ENCODE measurements around the gene MRPL46.

Gene MRPL46

DNA sequence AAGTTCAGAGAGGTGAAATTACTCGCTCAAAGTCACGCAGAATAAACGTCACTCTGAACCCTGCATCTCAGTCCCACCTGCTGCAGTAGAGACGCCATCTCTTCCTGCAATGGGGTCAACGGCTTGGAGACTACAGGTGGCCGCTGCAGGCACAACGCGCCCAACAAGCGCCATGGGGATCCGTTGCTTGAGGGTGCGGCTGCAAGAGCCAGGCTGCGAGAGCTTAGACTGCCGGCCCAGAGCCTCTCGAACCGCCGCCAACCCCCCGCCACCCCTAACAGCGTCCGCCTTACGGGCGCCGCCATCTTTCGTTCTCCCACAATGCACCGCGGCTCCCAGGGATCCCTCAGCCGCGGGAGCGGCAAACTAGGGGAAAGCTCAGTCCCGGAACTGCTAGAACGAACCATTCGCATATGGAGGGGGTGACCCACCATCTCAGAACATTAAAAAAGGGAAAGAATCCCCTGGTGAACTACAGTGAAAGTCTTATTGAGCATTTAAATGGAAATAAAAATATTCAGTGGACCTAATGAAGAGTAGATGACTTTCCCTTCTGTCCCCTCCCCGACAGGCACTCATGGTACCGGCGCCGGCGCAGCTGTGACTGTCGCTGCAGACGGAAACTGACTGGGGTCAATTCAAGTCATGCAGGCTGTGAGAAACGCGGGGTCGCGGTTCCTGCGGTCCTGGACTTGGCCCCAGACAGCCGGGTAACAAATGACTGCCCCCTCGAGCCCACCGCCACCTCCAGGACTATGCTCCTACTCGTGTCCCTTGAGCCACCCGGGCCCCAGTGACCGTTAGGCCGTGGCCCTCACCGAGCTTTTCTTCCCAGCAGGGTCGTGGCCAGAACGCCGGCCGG lies at the start of gene MRPL46, which contains the start of gene MRPS11:
TSS of gene MRPL46 (minus strand) at position 316 of the 862 bp plus-strand sequence. CDS start at position 305, 11 bp downstream.
TSS of gene MRPS11 (plus strand) at position 636 of the 862 bp plus-strand sequence. CDS start at position 646, 10 bp downstream.
- DNase-seq (ENCODE audit: low spot score), result peak; percentile 94

GRCh38 chr15:88513195-88513594 lies 46.0 kb upstream of the MRPL46 start:
- DNase-seq (ENCODE audit: low spot score), result no peak

DNA sequence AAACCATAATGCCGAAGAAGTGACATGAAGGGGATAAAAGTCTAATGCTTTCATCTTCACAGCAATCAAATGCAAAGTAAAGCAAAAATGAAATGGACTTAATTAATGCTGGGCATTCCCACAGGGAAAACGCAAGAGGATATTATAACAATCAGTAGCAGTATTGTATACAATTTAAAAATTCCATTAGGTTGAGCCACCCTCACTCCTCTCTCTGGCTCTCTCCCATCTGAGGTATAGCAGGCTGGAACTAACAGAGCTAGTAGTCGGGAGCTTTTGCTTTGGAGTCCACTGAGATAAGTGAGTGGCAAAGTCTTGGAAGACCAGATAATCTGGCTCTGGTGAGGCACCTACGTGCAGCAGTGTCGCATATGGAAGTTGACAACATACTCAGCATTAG lies 45.4 kb upstream of the MRPL46 start:
- DNase-seq (ENCODE audit: low spot score), result no peak

- no peak for DNase-seq (ENCODE audit: low spot score)
These were observed 44.9 kb upstream of the MRPL46 start for GRCh38 chr15:88512078-88512477.

DNA sequence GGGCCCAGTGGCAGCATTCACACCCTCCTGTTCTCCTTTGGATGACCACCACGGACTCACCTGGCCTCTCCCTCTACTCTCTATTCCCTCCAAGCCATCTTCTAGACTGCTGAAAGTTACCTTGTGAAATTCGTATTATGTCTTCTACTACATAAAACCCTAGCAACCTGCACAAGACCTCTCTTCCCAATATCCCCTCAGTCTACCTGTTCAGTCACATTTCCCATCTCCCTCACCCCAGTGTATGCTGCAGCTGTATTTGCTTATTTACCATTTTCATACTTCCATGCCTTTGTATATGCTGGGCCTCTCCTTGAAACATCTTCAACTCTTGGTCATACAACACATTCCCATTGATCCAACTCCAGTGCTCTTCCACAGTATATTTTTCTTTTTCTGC lies 44.0 kb upstream of the MRPL46 start:
- no peak for DNase-seq (ENCODE audit: low spot score)

DNA sequence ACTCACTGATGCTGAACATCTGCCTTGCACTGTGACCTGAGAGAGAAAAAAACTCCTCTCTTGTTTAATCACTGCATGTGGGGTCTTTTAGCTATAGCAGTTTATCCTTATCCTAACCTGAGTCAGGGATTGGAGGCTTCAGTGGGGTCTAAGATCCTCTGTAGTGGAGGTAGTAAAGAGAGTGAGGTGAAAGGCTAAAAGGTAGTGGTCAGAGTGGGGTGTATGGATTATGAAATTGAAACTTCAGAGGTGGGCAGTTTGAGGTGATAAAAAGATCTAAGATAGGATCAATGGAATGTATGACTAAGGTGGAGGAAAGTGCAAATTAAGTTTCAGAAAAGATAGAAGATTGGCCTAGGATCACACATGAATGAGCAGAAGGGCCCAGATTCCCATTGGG lies 42.8 kb upstream of the MRPL46 start:
- DNase-seq (ENCODE audit: low spot score), result no peak

- no peak for DNase-seq (ENCODE audit: low spot score)
These were observed 42.1 kb upstream of the MRPL46 start for GRCh38 chr15:88509321-88509720.

DNA sequence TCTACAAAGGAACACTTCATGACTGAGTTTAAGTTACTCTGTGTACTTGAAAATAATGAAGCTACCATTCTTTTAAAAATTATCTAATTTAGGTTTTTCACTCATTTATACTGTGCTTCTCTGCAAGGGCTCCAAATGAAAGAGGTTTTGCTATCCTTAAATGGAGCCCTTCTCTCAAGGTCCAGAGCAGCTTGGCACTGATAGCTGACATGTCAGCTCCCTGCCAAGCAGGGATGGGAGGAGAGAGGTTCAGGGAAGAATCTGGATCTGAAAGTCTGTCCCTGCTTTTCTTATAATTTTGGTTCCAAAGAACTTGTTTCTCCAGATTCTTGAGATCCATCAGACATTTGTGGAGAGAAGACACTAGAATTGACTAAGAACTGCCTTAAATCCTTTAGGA lies 39.4 kb upstream of the MRPL46 start:
- no peak for DNase-seq (ENCODE audit: low spot score)

DNA sequence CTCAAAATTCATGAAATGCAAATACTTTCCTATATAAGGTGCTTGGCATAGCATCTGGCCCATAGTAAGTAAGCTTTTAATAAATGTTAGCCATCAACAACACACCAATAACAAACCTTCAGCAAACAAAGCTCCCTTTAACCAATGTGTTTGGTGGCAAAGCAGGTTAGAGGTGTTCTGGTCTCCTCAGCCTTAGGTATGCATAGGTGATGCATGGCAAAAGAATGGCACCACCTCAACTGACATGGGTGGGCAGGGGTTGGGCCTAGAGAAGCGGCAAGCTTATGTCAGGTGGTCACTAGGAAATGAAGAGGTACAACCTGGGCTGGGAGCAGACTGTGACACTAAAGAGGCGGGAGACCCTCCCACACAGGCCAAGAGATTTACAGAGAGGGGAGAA lies 38.5 kb upstream of the MRPL46 start:
- no peak for DNase-seq (ENCODE audit: low spot score)

DNA sequence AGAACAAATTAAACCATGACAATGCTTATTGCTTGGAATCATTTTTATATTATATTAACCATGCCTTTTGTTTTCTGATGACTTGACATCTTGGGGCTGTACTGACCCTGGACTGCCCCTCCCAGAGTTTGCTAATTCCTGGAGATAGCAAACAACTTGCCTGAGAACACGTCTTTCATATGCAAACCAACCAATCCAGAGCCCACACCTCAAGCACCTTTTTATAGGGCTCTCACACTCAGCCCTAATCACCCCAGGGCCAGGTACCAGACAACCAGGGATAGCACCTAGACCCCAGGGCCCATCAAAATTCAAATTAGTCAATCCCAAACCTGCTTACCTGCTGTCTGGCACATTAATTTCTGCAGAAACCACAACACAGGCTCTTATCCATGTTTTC lies 37.3 kb upstream of the MRPL46 start:
- DNase-seq (ENCODE audit: low spot score), result no peak

DNA sequence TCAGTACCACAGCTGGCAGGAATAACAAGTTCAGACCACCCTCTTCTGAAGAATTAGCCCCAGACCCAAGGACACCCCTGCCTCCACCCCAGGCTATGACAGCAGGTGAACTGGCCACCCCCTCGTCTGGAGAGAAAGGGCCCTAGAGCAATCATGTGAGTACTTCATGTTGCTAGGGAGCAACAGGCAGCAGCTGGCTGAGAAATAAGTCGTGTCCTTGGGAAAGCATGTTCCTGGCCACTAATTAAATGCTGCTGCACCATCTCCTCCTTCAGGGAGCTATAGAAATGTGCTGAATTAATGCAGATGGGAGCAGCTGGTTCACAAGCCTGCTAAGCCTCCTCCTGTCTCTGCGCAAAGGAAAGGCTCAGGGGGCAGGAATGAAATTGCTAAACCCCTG lies 31.8 kb upstream of the MRPL46 start:
- DNase-seq (ENCODE audit: low spot score), result peak; percentile 62

DNA sequence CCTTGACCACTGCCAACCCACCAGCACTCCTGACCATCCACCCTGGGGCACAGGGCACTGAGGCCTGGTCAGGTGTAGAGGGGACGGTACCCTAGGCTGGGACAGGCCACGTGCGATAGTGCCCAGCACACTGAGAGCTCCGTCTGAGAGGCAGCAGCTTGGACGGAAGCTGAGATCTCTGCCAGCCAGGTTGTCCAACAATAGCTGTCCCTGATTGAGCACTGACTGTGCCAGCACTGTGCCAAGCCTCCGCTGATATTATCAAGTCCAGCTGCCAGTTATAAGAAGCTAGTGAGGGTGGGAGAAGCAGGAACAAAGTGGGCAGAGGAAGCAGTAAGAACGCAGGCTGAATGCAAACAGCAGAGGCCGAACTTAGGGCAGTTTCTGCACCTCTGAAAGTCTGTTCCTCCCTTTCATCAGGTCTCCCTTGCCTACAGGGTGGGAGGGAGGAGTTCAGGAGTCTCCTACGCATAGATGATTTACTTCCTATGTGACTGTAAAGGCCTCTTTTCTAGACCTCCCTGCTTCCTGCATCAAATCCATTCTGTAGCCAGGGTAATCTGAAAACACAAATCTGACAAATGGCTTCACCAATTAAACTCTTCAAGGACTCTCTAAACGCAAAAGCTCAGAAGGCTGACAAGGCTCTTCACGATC lies 30.0 kb upstream of the MRPL46 start:
- no peak for DNase-seq (ENCODE audit: low spot score)

GRCh38 chr15:88493844-88494243 lies 26.7 kb upstream of the MRPL46 start:
- peak; percentile 66 for DNase-seq (ENCODE audit: low spot score)

- no peak for DNase-seq (ENCODE audit: low spot score)
These were observed 24.0 kb upstream of the MRPL46 start for GRCh38 chr15:88491158-88491557.

DNA sequence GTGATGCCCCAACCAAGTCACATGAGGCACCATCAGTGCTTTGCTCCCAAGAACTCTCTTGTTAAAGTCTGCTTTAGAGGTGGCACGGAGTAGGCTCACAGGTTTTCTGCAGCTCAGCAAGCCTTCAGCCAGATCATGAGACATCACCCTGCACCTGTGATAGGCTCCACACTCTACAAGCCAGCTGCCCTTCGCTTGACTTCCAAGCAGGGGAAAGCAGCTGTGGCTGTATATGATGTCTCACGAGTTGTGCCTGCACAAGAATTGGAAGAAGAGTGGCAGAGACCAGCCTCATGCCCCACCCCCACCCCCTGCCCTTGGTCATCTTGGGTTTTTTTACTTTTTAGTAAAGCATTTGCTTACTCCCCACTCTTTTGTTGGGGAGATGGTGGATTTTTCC lies 22.8 kb upstream of the MRPL46 start:
- no peak for DNase-seq (ENCODE audit: low spot score)

GRCh38 chr15:88489321-88489720 lies 22.1 kb upstream of the MRPL46 start:
- no peak for DNase-seq (ENCODE audit: low spot score)

GRCh38 chr15:88487796-88488523 lies 20.8 kb upstream of the MRPL46 start:
- no peak for DNase-seq (ENCODE audit: low spot score)

GRCh38 chr15:88487178-88487795 lies 20.1 kb upstream of the MRPL46 start:
- no peak for DNase-seq (ENCODE audit: low spot score)

DNA sequence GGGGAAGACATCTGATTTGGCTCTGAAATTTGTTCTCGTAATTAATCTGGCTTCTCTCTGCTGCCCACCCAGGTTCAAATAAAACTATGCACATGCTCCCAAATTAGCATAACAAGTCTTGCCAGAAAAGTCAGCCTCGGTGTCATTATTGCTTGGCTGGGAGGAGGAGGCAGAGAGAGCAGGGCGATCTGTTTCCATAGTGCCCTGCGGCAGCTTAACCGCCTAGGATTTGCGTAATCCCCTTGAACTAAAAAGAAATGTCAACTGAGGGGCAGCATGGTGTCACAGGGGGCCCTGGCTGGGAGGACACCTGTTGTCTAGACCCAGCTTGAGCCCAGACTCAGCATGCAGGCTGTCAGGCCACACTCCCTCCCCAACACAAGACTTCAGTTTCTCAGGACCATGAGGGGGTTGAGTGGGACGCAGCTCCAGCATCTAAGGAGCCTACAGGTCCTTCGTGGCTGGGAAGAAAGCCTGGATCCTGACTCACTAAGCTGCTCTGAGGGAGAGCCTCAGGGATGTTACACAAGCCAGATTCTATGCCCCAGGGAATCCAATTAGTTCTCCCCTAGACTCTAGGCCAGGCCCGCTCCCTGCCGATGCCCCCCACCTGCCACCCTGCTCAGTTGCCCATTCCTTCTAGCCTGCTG lies 17.6 kb upstream of the MRPL46 start:
- DNase-seq (ENCODE audit: low spot score), result peak; percentile 83

DNA sequence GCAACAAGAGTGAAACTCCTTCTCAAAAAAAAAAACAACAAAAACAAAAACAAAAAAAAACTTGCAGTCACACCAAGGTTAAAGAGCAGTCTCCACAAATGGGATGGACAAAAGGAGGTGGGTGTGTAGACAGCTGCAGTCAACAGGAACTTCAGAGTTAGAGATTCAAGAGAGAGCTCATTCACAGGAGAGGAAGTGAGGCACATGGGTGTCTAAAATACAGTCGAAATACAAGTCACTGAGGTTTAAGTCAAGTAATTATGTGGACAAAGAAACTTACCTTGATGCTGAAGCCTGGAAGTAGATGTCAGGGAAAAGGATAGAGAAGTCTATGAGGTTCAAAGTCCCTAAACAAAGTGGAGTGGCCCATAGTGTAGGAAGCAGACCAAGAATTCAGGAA lies 15.1 kb upstream of the MRPL46 start:
- DNase-seq (ENCODE audit: low spot score), result no peak

GRCh38 chr15:88480981-88481380 lies 13.8 kb upstream of the MRPL46 start:
- no peak for DNase-seq (ENCODE audit: low spot score)

DNA sequence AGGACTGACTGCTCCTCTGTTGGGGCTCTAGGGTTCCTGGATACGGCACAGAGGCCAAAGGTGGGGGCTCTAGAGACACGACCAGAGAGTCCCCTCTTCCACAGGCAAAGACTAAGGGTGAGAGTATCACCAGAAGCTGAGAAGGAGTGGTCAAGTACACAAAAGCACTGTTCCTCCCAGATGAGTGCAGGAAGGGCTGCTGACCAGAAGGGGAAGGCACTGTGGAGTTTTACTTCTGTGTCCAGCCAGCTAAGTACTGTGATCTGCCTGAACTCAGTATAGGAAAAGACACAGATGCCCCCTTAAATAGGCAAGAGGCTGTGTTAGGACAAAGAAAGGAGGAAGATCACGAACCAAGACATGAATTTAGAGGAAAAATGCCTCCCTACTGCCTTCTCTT lies 12.0 kb upstream of the MRPL46 start:
- no peak for DNase-seq (ENCODE audit: low spot score)

Measured in D341Med (cell line).